Measurements from ENCODE around the gene SPATA3. TPM values are rescaled to one million over a fixed set of nuclear protein-coding genes. Genes with fewer than 3 reads are reported as not detected.
"Not testable (repeated sequence)": the region's sequence is repeated elsewhere in the genome, so short reads cannot be mapped to it uniquely, and the experiment has no call there.

Gene SPATA3
- total RNA-seq, 1 donor from 2014 or later = not detected

- DNase-seq (ENCODE audit: low read depth) = no peak
Measured at GRCh38 chr2:230998882-230999281, 3.0 kb downstream of the SPATA3 start.

- DNase-seq (ENCODE audit: low read depth) = no peak
Measured at GRCh38 chr2:230999477-230999876, 3.6 kb downstream of the SPATA3 start.

GRCh38 chr2:231000211-231000904 is 4.4 kb downstream of the SPATA3 start:
- no peak for DNase-seq (ENCODE audit: low read depth)

GRCh38 chr2:231001036-231001435 is 5.1 kb downstream of the SPATA3 start:
- no peak for DNase-seq (ENCODE audit: low read depth)

- no peak for DNase-seq (ENCODE audit: low read depth)
Measured at GRCh38 chr2:231001921-231002320, 6.0 kb downstream of the SPATA3 start.

- DNase-seq (ENCODE audit: low read depth) = no peak
Measured at GRCh38 chr2:231002641-231003040, 6.7 kb downstream of the SPATA3 start.

- no peak for DNase-seq (ENCODE audit: low read depth)
Measured at GRCh38 chr2:231003186-231003585, 7.3 kb downstream of the SPATA3 start.

- not testable (repeated sequence) for DNase-seq (ENCODE audit: low read depth)
Measured at GRCh38 chr2:231004930-231005329, 9.0 kb downstream of the SPATA3 start.

GRCh38 chr2:231007286-231008098 is 11.6 kb downstream of the SPATA3 start:
- no peak for DNase-seq (ENCODE audit: low read depth)

GRCh38 chr2:231008131-231008530 is 12.2 kb downstream of the SPATA3 start:
- no peak for DNase-seq (ENCODE audit: low read depth)

- DNase-seq (ENCODE audit: low read depth) = no peak
Measured at GRCh38 chr2:231009236-231009919, 13.5 kb downstream of the SPATA3 start.

GRCh38 chr2:231010201-231010730 is 14.3 kb downstream of the SPATA3 start:
- no peak for DNase-seq (ENCODE audit: low read depth)

GRCh38 chr2:231011526-231011925 is 15.6 kb downstream of the SPATA3 start:
- DNase-seq (ENCODE audit: low read depth) = no peak

GRCh38 chr2:231012463-231012862 is 16.5 kb downstream of the SPATA3 start:
- no peak for DNase-seq (ENCODE audit: low read depth)

GRCh38 chr2:231013820-231014219 is 17.9 kb downstream of the SPATA3 start:
- no peak for DNase-seq (ENCODE audit: low read depth)

GRCh38 chr2:231015478-231015877 is 19.6 kb downstream of the SPATA3 start:
- DNase-seq (ENCODE audit: low read depth) = no peak

GRCh38 chr2:231015926-231016325 is 20.0 kb downstream of the SPATA3 start:
- DNase-seq (ENCODE audit: low read depth) = no peak

- DNase-seq (ENCODE audit: low read depth) = no peak
Measured at GRCh38 chr2:231016566-231017230, 20.8 kb downstream of the SPATA3 start.

GRCh38 chr2:231017231-231017598 is 21.3 kb downstream of the SPATA3 start:
- no peak for DNase-seq (ENCODE audit: low read depth)

- no peak for DNase-seq (ENCODE audit: low read depth)
Measured at GRCh38 chr2:231018184-231018583, 22.3 kb downstream of the SPATA3 start.

- DNase-seq (ENCODE audit: low read depth) = not testable (repeated sequence)
Measured at GRCh38 chr2:231025059-231025458, 29.1 kb downstream of the SPATA3 start.

GRCh38 chr2:231028889-231029288 is 33.0 kb downstream of the SPATA3 start:
- no peak for DNase-seq (ENCODE audit: low read depth)
